GM12891 (cell line): ENCODE measurements around the gene TTC39C.

Source experiments
- POLR2A ChIP-seq: IDR thresholded peaks from 2 replicates; pipeline ENCODE4 v1.6.1; 2011; ENCODE audit warnings: low read depth, low read length, control low read depth
- SPI1 ChIP-seq: IDR thresholded peaks from 2 replicates; pipeline ENCODE4 v1.6.1; 2011; ENCODE audit warnings: low read depth, low read length, control low read depth

- no peak for TF ChIP-seq SPI1
- TF ChIP-seq POLR2A, result no peak
These were observed 58.2 kb downstream of the TTC39C start for GRCh38 chr18:24072743-24073142.
